NOMO-1 treated with DMSO at 0.1 percent for 48 hours (cell line): ENCODE measurements around the gene GDPD2.

ENCODE experiments used
- DNase-seq: peaks from one replicate; lab custom pipeline; 2025; ENCODE audit not compliant: unreplicated experiment; lab: John Stamatoyannopoulos, UW

Gene GDPD2

DNA sequence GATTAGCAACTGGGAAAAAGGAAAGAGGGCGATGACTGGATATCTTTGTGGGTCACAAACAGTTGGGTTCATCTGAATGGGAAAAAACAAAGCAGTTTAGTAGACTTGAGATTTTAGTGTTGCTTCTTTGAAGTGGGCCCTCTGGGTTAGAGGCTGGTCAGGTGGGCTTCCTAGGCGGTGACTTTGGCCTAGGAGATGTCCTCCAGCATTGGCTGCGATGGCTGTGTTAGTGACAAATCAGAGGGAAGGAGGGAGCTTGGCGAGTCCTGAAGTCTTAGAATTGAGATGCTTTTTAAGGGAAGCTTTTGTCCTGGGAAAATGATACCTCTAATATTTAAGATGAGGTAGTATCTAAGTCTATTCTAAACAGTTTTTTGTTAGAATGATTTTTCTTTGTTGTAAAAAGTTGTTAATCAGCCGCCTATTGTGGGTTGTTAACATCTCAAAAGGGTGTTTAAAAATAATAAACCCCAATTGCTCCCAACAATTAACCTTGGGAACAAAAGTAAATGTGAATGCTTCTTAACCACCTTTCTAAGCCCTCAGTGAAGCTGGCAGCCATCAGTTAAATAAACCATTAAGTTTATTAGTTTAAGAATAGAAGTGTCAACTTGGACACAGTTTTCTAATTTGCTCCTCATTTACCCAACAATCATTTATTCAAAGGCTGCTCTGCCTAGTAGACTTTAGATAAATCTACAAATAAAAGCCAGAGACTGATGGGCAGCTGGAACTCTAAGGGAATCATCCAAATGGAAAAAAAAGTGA is 53.2 kb downstream of the GDPD2 start:
- no peak for DNase-seq

- DNase-seq: no peak
Measured at GRCh38 chrX:70476934-70477733, 54.0 kb downstream of the GDPD2 start.

DNA sequence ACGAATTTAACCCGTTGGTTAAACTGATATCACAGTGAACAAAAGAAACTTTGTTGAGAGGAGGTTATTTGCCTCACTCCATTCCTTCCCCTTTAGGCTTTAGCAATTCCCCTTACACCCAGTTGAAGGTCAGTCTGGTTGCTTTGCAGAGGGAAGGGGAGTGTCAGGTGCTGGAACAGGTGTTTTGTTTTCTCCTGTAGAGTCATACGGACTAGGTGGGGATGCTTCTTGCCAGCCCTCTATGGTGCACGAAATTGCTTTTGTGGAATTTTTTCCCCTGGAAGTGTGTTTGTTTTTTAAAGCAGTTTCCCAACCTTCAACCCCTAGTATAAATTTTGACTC is 54.6 kb downstream of the GDPD2 start:
- no peak for DNase-seq

DNA sequence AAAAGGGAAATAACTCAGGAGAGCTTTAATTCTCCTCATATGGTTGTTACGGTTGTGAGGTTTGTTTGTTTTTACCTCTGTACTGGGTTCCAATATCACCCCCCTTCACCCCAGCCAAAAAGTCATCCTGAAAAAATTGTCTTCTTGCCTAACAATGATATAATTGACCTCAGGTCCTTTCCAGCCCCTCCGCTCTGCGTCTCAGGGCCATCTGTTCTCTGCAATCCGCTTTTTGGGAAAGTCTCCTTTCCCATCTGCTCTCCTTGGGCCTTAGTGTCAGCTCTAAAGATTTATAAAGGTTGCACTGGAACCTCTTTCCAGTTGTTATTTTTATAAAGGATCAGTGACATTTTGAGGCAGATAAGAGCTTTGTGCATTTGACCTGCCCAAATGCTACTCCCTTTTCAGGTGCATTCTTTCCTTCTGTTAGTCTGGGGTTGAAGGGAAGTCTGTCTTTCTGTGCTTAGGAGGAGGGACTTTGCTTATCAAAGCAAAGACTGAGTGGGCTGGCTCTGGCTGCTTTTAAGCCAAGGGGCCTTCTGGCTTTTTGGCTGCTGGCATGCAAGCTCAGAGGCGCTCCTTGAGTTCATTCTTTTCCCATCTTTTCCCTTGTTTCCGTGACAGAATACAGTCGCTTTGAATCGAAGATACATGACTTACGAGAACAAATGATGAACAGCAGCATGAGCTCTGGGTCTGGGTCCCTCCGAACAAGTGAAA is 55.6 kb downstream of the GDPD2 start:
- DNase-seq: no peak

GRCh38 chrX:70479247-70479921 is 56.3 kb downstream of the GDPD2 start:
- no peak for DNase-seq

DNA sequence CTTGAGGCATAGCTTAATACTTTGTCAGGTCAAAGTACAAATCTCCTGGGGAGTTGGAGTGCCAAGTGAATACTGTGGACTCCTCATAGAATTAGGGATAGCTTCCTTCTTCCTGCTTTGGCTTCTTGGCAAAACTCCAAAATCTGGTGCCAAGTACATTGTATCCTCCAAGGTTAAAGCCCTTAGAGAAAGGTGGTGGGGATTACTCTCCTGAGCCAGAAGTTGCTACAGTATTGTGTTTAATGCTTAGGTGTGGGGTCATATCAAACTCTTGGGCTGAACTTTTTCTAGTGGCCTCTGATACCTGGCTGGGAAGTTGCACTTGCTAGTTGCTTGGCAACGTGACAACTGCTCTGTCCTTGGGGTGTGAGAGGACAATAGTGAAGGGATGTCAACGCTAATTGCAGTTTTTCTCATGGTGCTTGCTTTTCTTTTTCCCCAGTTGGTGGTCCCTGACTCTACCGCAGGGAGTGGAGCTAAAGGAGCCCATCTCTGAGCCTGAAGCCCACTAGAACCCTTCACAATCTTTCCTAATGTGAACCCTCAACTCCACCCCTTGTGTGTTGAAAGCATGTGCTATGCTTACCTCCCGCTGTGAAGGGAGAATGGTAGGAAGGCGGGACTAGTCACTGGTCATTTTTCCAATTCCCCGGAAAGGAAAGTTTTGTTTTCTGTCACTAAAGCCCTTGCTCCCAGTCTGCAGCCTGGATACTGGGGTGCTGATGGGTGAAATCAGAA is 57.0 kb downstream of the GDPD2 start:
- DNase-seq: no peak

- DNase-seq: no peak
Measured at GRCh38 chrX:70480660-70481018, 57.5 kb downstream of the GDPD2 start.

DNA sequence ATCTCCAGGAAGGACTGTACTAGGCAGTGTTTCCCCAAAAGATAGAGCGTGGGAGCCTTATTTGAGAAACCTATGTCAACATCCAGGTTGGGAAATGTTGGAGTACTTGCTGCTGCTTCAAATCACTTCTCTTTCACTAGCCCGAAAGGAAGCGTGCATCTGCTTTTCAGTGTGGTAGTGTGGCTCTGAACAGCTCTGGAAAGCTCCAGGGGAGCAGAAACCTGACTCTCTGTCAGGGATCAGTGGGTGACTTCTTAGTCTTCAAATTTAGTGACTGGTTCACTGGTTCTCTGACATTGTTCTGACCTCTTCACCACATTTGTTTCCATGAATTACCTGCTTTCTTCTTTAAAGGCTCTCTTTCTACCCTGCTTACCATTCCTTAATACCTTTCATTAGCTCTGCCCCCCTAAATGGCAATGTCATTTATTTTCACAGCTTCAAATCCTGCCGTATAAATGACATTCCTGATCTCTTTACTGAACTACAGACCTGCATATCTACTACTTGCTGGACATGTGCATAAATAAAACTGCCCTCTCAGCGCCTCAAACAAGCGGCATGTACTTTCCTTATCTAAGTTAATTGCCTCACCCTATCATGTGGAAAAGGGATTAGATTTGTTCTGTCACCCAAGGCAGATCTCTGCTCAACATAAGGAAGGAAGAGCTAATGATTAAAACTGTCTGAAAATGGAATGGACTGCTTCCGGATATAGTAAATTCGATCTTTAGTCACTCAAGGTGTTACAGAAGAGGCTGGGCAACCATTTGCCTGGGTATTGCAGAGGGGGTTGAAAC is 58.6 kb downstream of the GDPD2 start:
- DNase-seq: no peak

GRCh38 chrX:70482300-70482699 is 59.2 kb downstream of the GDPD2 start:
- no peak for DNase-seq
